HG03558 (cell line): Measurements from ENCODE around the gene CDCA3.

Source experiments
- ATAC-seq: cut with Tn5 transposase; IDR thresholded peaks from one replicate; pipeline ENCODE4 v1.9.1; 2021; ENCODE audit warnings: moderate number of reproducible peaks; ENCODE audit not compliant: unreplicated experiment; ENCODE audit errors: extremely low read depth

Gene CDCA3

DNA sequence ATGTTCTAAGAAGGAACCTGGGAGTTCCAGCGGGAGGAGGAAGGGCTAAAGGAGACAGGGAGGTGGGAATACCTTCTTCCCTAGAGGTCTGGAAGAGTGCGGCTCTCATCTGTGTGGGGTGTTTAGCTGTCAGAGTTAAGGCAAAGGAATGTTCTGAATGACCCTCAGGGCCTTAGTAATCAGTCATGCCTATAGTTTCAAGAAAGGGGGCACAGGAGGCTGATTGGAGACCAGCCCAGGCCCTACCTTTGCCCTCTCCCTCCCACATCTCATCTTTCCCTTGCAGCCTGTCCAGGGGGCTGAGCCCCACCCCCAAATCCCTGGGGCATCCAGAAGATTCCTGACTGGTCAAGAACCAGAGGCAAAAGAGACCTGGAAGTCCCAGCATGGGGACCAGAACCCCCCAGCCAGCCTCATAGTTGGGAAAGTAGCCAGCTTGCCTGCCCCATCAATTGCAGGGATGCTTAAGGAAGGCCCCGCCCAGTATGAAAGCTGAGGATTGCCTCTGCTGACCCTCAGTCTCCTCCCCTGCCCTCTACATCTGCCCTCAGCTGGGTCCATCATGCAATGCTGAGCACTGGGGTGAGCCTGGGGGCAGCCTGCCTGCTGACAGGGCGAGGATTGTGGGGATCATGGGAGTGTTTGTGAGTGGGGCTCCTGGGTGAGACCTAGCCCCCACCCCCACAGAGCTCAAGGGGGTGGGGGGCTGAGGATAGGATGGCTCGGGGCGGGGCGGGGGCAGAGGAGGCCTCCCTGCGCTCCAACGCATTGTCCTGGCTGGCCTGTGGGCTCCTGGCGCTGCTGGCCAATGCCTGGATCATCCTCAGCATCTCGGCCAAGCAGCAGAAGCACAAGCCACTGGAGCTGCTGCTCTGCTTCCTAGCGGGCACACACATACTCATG, 27.7 kb downstream of the CDCA3 start:
- no peak for ATAC-seq

GRCh38 chr12:6822426-6823135, 28.5 kb downstream of the CDCA3 start:
- ATAC-seq = no peak

DNA sequence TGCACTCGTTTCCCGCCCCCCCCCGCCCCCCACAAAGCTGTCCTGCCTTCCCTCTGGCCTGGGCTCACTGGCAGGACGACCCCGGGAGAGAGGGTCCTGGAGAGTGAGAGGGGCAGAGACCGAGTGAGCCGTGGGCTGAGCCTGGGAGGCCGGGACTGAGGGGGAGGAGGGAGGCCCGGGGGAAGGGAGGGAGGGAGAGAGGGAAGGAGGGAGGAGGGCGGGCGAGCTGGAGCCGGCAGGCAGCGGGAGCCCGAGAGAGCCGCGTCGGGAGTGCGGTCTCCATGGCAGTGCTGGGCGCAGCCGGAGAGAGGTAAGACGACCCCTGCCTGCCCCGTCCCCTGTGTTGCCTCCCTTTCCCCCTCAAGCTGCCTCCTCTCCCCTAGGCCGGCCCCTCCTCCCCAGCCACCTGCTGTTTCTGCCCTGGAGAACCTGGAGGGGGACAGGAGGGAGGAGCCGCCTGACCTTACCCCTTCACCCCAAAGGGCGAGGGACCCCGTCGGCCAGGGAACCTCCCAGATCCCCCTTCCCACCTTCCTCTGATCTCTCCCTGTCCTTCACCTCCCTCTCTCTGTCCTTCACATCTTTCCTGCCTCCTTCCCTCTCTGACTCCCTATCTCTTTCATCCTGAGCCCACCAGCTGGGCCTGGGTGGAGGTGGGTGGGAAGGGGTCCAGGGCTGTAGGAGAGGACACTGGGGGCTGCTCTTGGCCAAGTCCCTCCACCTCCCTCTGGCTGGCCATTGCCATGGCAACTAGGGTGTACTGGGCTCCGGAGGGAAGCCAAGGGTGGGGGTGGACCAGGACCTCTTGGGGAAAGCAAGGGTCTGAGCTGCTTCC, 29.3 kb downstream of the CDCA3 start, which contains the start of gene GPR162:
Gene GPR162, plus strand, starts transcription at position 231 of the 835 bp plus-strand sequence. CDS start 2,078 bp downstream, outside the sequence.
- ATAC-seq = no peak

- no peak for ATAC-seq
Observed at GRCh38 chr12:6820166-6820565, 30.9 kb downstream of the CDCA3 start.

- ATAC-seq = no peak
Observed at GRCh38 chr12:6819106-6820030, 31.7 kb downstream of the CDCA3 start.

DNA sequence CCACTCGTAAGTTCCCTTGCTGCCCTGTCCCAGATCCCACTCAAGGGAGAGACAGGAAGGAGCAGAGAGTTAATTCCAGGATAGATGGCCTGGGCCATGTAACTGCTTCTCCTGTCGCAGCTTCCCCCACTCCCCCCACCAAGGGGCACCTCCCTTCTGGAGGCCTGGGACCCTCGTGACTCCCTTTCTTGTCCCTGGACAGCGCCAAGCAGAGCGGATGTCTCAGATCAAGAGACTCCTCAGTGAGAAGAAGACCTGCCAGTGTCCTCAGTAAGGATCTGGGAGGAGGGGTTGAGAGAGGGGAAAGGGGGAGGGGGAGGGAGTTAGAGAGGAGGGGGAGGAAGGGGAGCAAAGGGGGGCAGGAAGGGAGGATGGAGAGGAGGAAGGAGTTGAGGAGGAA, 32.4 kb downstream of the CDCA3 start:
- no peak for ATAC-seq

- ATAC-seq = no peak
Observed at GRCh38 chr12:6818222-6818621, 32.9 kb downstream of the CDCA3 start.

DNA sequence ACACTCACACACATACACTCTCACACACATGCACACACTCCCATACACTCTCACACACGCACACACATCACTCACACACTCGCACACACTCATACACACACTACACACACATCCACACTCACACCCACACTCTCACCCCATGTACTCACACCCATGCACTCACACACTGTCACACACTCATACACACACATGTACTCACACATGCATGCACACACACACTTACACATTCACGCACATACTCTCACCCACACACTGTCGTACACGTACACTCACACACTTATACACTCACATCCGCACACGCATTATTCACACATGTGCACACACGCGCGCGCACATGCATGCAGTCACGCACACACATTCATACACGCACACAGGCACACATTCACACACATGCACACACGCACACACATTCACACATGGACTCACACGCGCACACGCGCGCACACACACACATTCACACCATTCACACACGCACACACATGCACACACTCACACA, 33.4 kb downstream of the CDCA3 start:
- ATAC-seq = no peak

DNA sequence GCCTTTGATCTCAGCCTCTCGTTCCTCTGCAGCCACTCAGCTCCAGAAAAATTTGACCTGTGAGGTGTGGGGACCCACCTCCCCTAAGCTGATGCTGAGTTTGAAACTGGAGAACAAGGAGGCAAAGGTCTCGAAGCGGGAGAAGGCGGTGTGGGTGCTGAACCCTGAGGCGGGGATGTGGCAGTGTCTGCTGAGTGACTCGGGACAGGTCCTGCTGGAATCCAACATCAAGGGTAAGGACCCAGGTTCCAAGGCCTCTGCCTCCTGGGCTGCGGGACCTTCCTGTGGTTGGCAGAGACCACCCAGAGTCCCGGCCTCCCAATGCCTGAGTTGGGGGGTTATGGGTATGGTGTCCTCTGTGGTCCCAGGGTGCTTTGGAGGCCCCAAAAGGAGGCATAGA, 34.0 kb downstream of the CDCA3 start:
- no peak for ATAC-seq

DNA sequence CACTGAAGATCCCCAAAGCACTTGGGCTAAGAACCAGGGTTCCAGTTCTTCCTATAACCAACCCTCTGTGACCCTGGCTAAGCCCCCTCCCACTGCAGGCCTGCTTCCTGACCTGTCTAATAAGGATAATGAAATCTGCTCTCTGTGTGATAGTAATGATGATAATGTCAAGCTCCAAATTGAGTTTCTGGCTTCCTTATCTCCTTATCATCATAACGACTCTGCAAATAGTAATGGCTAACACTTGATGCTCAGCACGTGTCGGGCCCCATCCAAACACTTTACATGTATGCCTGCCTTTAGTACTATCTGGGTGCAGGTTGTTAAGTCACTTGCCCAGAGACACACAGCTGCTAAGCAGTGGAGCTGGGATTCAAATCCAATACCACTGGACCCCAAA, 34.5 kb downstream of the CDCA3 start:
- no peak for ATAC-seq

DNA sequence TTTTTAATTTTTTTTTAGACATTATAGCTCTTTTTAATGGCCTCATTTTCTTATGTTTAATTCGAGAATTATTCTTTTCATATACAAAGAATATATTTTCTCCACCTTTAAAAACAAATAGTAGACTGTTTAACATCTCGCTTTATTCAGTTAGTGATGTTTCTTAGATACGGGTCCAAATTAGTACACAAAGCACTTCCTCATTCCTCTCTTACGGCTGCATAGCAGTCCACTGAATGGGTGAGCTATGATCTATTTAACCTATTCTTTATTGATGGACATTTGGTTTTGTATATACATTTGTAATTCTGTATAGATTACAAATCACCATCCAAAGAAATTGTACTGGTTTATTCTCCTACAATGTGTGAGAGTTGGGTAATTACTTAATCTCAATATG, 37.7 kb downstream of the CDCA3 start:
- no peak for ATAC-seq

GRCh38 chr12:6810758-6811157, 40.3 kb downstream of the CDCA3 start:
- ATAC-seq = no peak

GRCh38 chr12:6809056-6809455, 42.0 kb downstream of the CDCA3 start:
- no peak for ATAC-seq

DNA sequence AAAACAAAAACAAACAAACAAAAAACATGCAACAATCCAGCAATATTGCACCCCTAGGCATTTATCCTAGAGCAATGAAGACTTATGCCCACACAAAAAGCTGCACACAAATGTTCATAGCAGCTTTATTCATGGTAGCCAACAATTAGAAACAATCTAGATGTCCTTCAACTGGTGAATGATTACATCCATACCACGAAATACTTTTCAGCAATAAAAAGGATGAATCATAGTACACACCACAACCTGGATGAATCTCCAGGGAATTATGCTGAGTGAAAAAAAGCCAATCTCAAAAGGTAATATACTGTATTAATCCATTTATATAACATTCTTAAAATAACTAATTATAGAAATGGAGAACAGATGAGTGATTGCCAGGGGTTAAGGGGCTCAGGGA, 43.9 kb downstream of the CDCA3 start:
- no peak for ATAC-seq

DNA sequence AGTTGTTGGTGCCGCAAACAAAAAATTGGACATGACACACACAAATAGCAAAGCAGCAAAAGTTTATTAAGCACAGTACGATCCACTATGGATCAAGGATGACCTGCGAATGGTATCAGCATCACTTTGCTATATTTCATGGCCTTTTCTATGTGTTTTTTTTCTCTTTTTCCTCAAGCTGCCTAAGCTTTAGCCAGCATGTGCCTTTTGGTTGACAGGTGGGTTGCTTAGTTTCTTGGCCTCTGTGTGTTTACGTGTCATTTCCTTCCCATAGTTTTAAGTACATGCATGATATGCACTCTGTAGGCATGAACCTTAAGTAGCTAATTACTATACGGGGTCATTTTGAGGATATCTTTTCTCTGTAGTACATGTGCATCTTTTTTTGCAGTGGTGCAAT, 51.9 kb downstream of the CDCA3 start:
- no peak for ATAC-seq
